A549 treated with dexamethasone at 1 μM for 4 hours (cell line): Measurements from ENCODE around the gene FRRS1. TPM values are rescaled to one million over a fixed set of nuclear protein-coding genes. Genes with fewer than 3 reads are reported as not detected.

Experiments used
- total RNA-seq: library from RNA; stranded (reverse); fragments of 200-300 nt; extraction: Qiagen RNA extraction; gene quantifications from 5 replicates; pipeline ENCODE4 v1.2.3, GENCODE V29; 2022

The FRRS1 gene
- total RNA-seq: 1.3 to 2.3 TPM (median 1.7 TPM) in 5 replicates

DNA sequence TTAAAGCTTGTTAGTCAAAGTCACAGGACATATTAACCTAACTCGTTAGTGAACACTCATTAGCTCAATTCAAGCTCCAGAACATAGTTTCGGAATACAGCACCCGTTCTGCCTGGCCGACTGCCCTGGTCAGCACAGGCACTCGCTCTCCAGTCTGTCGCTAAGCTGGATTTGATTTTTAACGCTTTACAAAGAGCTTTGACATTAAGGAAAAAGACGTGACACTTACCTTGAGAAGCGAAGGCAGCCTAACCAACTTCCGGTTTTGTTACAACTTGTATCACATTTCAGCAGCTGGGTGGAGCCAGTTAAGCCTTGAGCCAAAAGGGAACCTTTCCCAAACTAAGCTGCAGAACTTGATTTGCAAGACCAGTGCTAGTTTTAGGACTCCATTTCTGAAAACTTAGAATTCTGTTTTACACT, at the start of gene FRRS1:
FRRS1 (minus strand) TSS at position 258 of the 423 bp plus-strand sequence. CDS start 17,867 bp downstream, outside the sequence.

Other genes starting within 250 kb of the FRRS1 start
- 0.16 to 0.27 TPM (median 0.19 TPM) in 5 replicates for gene PALMD, start 120.5 kb downstream of the FRRS1 start, total RNA-seq
- gene AGL, start 83.7 kb upstream of the FRRS1 start, total RNA-seq: 2.9 to 4.6 TPM (median 4.1 TPM) in 5 replicates
- gene SLC35A3, start 203.4 kb upstream of the FRRS1 start, total RNA-seq: 8.7 to 14.0 TPM (median 10.5 TPM) in 5 replicates